Epidermal melanocyte (primary cell): ENCODE results near the gene CPLANE2.
"Not testable (repeated sequence)": the region's sequence is repeated elsewhere in the genome, so short reads cannot be mapped to it uniquely, and the experiment has no call there.

ENCODE experiments used
- DNase-seq: peaks from one replicate; pipeline ENCODE4 v3.0.0; 2011; ENCODE audit warnings: low spot score; ENCODE audit not compliant: insufficient read length

The CPLANE2 gene

GRCh38 chr1:16231331-16232315 lies 5.4 kb downstream of the CPLANE2 start:
- no peak for DNase-seq

- no peak for DNase-seq
Measured at GRCh38 chr1:16230744-16231143, 6.2 kb downstream of the CPLANE2 start.

- no peak for DNase-seq
Measured at GRCh38 chr1:16229976-16230740, 6.8 kb downstream of the CPLANE2 start.

GRCh38 chr1:16226490-16227179 lies 10.3 kb downstream of the CPLANE2 start:
- no peak for DNase-seq

- DNase-seq: no peak
Measured at GRCh38 chr1:16226129-16226489, 10.9 kb downstream of the CPLANE2 start.

- no peak for DNase-seq
Measured at GRCh38 chr1:16224472-16224871, 12.5 kb downstream of the CPLANE2 start.

GRCh38 chr1:16222716-16223115 lies 14.3 kb downstream of the CPLANE2 start:
- DNase-seq: not testable (repeated sequence)

- no peak for DNase-seq
Measured at GRCh38 chr1:16221499-16221898, 15.5 kb downstream of the CPLANE2 start.

GRCh38 chr1:16219968-16220500 lies 16.9 kb downstream of the CPLANE2 start:
- no peak for DNase-seq

GRCh38 chr1:16218674-16219071 lies 18.3 kb downstream of the CPLANE2 start:
- DNase-seq: no peak

- DNase-seq: no peak
Measured at GRCh38 chr1:16218014-16218673, 18.8 kb downstream of the CPLANE2 start.

GRCh38 chr1:16217061-16217785 lies 19.8 kb downstream of the CPLANE2 start:
- peak; percentile 78 for DNase-seq

- DNase-seq: no peak
Measured at GRCh38 chr1:16215882-16216753, 20.9 kb downstream of the CPLANE2 start.

GRCh38 chr1:16215240-16215639 lies 21.7 kb downstream of the CPLANE2 start:
- DNase-seq: not testable (repeated sequence)

- not testable (repeated sequence) for DNase-seq
Measured at GRCh38 chr1:16213544-16213943, 23.4 kb downstream of the CPLANE2 start.

- no peak for DNase-seq
Measured at GRCh38 chr1:16213013-16213412, 24.0 kb downstream of the CPLANE2 start.

GRCh38 chr1:16212251-16212961 lies 24.6 kb downstream of the CPLANE2 start, which contains the start of gene ARHGEF19:
TSS of gene ARHGEF19 (minus strand) at chr1:16212652. CDS start at chr1:16209054, 3,598 bp downstream.
- no peak for DNase-seq

- DNase-seq: no peak
Measured at GRCh38 chr1:16211824-16212223, 25.2 kb downstream of the CPLANE2 start.
